GM18873 (cell line): ENCODE measurements around the gene CEP43.

Source experiments
- ATAC-seq: cut with Tn5 transposase; IDR thresholded peaks from one replicate; pipeline ENCODE4 v1.9.1; 2021; ENCODE audit warnings: mild to moderate bottlenecking, moderate library complexity, moderate number of reproducible peaks; ENCODE audit not compliant: unreplicated experiment, low FRiP score

The CEP43 gene

DNA sequence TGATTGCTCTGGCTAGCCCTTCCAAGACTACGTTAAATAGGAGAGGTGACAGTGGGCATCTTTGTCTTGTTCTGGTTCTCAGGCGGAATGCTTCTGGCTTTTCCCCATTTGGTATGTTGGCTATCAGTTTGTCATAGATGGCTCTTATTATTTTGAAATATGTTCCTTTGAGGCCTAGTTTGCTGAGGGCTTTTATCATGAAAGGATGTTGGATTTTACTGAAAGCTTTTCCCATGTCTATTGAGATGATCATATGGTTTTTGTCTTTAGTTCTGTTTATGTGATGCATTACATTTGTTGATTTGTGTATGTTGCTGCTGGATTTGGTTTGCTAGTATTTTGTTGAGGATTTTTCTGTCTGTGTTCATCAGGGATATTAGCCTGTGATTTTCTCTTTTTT lies 32.9 kb upstream of the CEP43 start:
- no peak for ATAC-seq

DNA sequence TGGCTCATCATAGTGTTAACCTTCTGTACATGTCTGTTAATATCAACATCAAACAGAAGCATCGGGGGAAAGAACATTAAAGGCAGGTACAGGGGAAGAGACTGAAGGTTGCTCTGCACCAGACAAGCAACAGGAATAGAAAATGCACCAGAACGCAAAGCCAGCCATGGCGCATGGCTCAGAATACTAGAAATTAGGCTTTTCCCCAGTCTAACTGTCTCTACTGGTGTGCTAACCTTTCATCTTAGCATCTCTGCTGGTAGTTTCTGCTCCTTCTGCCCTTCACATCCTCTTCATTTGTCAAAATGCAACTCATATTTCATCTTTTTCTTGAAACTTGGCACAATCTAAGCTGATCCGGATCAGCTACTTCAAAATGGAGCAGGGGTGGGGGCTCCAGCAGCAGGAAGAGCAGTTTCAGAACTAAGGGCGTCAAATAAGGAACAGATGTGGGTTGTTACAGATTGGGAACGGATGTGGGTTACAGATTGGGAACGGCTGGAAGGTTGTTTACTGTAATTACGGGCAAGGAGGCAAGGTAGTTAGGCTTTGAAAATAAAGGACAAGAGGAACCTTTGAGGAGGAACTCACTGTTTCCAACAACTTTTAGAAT lies 29.7 kb upstream of the CEP43 start:
- ATAC-seq: no peak

DNA sequence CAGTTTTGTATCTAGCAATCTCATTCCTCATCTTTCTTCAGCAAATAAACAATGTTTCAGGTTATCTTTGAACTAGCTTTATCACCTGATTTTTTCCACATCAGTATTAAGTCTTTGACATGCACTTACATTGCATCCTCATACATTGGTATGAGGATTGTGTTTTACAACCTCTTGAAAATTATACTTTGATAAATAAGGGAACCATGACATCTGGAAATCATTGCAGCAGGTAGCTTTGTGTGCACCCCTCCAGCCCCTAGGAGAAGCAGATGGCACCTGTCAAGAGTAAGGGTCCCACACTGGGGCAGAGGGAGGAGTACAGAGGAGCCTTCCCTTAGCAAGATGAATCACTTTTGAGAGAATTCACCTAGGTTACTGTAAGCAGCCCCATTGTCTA lies 29.1 kb upstream of the CEP43 start:
- ATAC-seq: no peak

DNA sequence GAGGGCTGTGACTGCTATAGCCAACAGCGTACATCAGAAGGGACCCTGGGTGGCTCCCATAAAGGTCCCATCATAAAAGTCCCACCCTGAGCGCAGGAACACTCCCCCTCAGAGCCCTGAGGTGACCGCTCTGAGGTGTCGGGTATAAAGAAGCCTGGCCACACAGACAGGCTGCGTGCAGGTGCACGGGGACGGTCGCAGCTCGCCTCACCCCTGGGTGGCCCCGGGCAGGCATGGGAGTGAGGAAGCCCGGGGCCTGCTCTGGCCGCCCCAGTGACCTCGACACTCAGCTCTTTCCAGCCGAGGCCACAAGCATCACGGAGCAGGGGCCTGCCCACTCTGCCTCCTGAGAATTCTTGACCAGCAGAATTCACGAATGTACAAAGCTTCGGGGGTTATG lies 28.4 kb upstream of the CEP43 start:
- no peak for ATAC-seq

DNA sequence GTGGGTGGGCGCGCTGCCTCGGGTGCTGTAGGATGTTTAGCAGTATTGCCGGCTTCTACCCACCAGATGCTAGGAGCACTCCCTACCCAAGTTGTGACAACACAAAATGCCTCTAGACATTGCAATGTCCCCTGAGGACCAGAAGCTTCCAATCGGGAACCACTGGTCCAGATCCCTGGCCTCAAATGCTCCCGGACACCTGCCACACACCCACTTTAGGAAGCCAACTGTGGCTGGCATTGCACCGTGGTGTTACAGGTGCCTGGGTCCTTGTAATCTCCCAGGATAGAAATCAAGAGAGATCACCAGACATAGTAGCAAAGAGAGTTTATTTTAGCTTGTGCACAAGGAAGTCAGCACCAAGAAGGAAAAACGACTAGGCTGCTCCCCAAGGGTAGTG lies 27.9 kb upstream of the CEP43 start:
- no peak for ATAC-seq

DNA sequence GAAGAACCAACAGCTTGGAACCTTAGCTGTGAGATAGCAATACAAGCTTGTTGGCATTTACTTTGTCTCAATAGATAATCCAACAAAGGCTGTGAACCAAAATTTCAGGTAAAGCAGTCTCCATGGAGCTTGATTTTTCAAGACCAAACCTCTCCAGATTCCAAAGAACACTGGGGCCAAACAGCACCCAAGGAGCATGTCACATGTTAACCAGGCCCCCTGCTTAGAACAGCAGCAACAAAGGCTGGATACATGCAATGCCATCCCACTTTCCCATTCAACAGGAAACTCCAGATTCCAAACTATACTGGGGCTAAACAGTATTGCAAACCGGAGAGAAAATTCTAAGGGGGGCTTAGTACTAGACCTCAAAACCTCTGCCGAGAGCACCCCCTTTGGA lies 27.1 kb upstream of the CEP43 start:
- ATAC-seq: no peak

DNA sequence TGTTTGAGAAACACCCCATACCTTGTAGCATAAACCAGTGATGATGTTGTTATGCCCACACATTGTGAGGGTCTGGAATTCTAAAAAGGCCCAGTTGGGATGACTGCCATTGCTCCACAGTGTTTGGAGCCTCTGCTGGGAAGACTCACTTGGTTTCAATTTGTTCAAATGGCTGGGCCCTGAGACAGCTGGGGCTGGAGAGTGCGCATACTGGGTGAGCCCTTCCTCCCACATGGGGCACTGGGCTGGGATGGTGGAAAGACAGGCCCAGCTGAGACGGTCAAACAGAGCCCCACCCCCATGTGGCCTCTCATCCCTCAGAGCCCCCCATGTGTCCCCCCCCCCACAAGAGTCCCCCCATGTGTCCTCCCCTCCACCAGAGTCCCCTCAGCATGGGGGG lies 22.6 kb upstream of the CEP43 start:
- ATAC-seq: no peak

DNA sequence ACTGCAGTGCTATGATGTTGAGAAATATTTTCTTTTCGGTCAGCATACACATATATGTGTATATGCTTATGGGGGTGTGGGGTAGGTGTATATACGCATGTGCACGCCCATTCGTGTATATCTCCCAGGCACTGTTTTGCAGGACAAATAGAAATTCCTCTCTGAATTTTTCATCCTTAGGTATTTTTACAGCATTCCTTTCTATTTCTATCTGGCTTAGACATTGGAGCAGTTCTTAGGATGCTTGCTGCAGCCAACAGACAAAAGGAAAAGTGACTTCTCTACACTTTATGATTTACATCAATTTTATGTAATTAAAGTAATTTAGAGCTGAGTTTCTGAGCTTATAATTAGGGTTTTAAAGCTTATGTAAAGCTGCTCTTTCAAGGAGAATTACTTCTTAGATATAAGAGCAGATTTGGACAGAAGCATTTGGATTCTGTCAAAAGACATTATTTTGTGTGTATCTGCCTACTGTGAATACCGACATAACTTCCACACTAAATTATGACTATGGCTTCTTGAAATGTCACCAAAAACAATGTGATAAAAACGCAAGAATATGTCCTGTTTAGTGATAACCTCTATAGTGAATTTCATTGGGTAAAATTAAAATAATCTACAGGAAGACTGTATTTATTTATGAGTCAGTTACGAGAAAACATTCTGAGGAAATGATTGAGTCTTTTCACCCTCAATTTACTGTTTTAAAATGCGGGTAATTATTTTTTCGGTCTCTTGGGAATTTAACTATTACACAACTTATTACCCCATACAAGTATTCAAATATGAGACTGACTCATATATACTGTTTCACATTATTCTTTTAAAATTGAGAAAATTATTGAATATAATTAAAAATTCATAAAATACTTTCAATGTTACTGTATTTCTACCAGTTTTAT lies 21.3 kb upstream of the CEP43 start:
- ATAC-seq: no peak

DNA sequence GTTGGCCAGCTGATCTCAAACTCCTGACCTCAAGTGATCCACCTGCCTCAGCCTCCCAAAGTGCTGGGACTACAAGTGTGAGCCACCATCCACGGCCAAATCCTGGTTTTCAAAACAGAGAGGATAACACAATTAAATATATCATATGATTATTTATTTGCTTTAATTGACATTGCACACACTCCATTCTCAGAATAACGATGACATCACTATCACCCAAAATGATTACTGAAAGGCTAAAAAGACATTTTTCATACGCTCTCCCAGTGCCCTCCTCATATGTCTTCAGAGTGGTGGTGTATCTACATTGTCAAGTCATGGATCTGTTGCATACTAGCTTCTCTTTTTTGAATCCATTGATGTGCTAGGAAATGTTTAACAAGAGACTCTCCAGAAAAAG lies 18.5 kb upstream of the CEP43 start:
- ATAC-seq: no peak

DNA sequence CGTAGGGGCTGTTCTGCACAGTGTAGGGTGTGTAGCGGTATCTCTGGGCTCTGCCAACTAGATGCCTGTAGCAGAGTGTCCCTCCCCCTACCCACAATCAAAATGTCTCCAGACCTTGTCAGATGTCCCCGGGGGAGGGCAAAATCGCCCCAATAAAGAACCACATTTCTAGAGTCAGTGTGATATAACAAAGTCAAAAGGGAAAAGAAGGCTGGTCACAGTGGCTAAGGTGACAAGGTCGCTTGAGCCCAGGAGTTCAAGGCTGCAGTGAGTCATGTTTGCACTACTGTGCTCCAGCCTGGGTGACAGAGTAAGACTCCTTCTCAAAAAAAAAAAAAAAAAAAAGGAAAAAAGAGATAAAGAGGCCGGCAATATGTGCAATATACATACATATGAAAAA lies 11.7 kb upstream of the CEP43 start:
- no peak for ATAC-seq

DNA sequence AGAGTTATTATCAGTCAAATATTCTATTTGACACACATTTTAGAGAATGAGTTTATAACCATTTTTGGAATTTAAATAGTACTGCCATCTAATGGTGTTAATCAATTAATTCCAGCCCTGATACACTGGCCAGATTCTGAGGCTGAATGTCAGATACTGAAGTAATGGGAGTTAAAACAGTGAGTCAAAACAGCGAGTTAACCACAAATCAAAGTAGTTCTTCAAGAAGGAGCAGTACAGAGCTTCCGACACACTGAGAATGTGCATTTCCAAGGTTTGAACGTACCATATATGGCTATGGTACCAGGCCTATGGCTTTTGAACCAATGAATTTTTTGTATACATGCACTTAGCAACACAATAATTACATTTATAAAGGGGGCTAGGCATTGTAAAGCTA lies 11.3 kb upstream of the CEP43 start:
- ATAC-seq: no peak

DNA sequence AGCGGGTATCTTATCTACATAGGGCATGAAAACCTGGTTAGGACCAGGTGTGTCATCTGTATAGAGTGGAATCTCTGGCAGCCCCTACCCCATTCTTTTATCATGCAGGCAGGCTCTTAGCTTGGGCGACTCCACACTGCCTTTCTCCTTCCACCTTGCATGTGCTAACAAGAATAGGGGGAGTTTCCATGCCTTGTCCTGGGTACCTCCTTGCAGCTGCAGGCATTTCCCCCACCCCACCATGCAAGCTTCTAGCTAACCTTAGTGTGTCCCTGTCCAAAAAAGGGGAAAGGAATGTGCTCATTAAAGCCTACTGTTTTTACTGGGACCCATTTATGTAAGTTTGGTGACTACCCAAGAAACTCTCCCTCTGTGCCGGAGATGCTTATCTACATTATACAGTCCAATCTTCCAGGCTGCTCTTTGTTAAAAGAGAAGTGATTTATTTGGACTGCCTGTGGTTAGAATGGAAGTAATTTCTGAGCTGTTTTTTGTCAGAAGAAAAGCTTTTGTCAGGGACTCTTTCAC lies 10.5 kb upstream of the CEP43 start:
- no peak for ATAC-seq

DNA sequence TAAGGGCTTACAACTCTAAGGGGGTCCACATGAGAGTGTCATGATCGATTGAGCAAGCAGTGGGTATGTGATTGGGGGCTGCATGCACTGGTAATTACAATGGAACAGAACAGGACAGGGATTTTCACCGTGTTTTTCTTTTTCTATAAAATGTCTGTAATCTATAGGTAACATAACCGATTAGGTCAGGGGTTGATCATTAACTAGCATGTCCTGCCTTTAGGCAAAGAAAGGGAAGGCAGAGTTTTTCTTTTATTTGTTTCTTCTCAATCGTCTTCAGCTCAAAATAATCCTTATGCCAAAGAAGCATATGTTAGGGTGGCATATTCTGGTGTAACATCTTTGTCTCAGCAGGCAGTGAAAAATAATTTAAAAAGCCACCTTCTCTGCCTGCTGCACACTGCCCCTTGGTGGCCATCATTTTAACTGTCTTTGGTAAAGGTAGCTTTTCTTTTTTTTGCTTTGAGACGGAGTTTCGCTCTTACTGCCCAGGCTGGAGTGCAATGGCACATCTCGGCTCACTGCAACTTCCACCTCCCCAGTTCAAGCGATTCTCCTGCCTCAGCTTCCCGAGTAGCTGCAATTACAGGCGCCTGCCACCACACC lies 9.7 kb upstream of the CEP43 start:
- ATAC-seq: peak; percentile 69

DNA sequence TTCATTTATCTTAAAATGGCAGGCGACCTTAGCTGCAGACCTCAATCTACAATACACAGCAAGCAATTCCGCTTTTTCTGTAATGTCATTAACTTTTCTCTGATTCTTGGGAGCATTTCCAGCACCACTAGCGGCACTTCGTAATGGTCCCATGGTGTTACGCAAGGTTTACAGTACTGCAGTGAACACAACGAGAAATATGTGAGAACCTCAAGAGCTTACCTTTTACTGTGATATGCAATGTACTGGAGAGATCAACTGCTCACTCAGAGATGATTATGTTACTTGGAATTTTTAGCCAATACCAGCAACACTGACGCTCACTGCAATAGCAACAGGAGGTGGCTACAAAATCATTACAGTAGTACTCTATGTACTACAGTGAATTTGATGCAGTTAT lies 2.8 kb upstream of the CEP43 start:
- no peak for ATAC-seq

DNA sequence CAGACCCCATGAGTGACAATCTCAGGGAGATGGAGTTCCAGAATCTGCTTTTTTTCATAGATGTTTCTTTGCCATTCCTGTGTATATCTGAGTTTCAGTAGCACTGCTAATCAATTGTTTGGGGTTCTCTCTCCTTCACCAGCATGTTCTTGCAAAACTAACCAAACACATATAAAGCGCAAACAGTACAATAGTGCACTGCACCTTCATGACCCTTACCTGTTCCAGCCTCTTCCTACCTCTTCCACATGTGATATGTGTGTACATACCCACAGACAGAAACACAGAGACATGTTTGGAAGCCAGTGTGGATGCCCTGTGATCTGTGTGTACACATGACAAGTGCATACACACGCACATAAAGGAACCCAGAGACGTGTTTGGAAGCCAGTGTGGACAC lies 1.8 kb upstream of the CEP43 start:
- no peak for ATAC-seq

DNA sequence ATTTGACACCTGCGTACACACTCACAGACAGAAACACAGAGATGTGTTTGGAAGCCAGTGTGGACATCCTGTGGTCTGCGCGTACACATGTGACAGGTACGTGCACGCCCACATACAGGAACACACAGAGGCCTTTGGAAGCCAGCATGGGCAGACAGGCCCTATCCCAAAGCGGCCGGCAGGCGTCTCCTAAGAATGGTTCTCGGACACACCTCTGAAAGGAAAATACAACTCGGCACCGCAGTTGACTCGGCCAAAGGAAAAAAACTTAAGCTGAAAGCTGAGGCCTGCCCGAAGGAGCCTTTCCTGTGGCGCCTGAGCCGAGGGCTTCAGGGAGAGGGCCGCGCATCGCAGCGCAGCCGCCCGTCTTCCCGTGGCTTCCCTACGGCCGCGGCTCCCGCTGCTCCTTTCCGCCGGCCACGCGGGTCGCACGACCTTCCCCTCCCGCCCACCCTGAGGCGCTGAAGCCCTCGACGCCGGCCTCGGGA lies 1.4 kb upstream of the CEP43 start:
- no peak for ATAC-seq

DNA sequence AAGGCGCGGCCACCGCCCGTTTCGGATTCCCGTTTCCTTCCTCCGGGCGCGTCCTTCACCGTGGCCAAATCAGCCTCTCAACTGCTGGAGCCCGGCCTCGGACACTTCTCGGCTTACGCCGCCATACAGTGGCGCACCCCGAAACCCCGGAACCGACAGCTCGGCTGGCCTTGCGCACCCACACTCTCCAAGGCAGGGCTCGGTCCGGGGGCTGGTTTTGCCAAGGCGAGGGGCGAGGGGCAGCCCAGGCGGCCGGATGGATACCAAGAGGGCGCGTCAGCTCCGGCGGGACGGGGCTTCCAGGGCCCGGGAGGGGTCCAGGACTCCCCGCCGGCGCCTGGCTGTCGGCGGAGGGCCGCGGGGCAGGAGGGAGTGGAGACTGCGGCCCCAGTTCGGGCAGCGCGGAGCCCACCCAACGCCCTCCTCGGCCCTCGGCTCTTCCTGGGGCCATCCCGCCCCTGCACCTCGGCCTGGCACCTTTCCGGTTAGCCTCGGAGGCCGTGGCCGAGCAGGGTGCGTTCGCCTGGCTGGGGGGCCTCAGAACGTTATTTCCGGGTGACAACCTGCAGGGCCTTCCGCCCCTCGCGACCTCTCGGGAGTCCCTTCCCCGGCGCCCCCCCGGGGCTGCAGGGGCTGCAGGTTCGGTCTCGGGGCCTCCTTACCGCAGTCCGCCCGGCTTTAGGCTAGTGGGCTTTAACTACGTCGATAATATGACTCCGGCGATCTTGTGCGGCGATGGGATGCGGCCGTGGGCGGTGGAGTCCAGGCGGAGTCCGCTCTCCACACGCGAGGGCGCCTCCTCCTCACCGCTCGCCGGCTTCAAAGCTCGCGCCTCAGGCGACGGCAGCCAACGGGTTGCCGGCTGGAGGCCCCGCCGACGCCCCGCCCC lies 697 bp upstream of the CEP43 start:
- ATAC-seq: peak; percentile 7

DNA sequence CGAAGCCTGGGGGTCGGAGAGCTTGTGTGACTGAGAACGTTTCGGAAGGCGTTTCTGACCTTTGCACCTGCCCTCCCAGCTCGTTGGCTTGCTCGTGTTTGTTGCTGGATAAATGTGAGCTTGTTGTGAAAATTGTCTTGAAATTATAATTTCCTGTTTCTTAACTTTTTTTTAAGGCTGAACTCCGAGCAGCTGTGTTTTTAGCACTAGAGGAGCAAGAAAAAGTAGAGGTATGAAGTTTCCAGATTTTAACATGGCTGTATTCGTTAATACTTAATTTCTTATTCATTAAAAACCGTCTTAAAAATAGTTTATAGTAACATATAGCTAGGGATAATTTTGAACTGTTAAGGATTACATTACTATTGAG lies 672 bp downstream of the CEP43 start:
- no peak for ATAC-seq

DNA sequence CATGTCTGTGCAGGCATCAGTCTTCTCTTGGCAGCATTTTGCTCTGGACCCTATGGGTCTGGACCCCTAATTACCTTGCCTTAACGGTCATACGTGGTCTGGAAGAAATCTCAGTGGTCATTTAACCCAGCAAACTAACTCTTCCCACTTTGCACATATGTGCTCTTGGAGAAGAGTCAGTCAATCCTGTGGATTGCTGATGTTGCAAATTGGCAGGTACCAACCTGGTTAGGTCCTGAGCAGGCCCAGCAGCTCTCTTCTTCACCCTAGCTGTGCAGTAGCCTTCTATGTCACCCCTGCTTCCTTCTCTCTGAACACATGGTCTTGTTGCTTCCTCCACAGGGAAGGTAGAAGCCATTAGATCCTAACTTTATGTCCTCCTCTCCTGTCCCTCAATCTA lies 1.6 kb downstream of the CEP43 start:
- no peak for ATAC-seq

DNA sequence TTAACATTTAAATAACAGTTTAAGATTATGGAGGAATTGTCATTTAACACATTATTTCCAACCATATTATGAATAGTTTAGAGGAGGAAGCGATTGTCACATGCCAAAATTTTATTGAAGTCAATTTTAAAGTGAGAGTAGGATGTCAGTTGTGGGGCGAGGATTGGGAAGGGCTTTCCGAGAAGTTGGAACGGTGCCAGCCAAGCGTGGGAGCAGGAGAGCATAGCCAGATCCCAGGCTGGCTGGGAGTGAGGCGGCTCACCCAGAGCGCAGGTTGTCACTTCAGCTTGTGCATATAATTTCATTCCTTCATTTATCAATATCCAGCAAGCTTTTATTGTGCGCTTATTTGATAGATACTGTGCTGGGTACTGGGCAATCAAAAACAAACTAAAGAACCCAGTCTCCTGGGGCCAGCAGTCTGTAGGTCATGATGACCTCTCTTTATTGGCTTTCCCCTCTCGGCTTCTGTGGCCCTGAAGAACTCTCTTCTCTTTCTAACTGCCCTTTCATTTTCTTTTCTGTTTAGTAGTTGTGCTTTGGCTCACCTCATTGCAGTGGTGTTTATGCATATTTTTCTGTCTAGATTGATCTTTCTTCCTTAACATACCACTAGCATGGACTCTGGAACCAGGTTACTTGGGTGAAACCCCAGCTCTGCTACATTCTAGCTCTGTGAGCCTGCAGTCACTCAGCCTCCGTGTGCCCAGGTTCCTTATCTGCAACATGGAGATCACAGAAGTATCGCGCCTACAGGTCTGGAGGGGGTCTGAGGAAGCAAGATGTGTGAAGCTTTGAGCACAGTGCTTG lies 6.4 kb downstream of the CEP43 start:
- ATAC-seq: no peak
